ENCODE results near the gene LY6G6D. TPM values are rescaled to one million over a fixed set of nuclear protein-coding genes. Genes with fewer than 3 reads are reported as not detected.

The LY6G6D gene
- total RNA-seq, 1 experiment from 2014 or later, result not detected

DNA sequence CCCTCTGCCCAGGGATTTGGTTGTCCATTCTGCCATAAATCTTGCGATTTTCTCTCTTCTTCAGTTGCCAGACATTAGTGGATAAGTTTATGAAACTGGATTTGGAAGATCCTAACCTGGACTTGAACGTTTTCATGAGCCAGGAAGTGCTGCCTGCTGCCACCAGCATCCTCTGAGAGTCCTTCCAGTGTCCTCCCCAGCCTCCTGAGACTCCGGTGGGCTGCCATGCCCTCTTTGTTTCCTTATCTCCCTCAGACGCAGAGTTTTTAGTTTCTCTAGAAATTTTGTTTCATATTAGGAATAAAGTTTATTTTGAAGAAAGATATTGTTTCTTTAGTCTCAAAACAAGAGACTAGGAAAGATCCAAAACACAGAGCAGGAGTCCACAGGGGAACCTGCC is 47.2 kb downstream of the LY6G6D start, which contains the start of gene SAPCD1:
SAPCD1 (plus strand) TSS at position 301 of the 400 bp plus-strand sequence. CDS start 399 bp downstream, outside the sequence.
- Mint-ChIP-seq H3K9me3 (no peaks in the 10 kb centered on the region; a peak in 1 of 5 replicates), H3K36me3 (ENCODE audit: insufficient read depth in 1 of 3, low read depth in 3 of 3) (peaks cover 13 to 49% (median 34%) of the 10 kb centered on the region in 3 experiments), H3K27ac (peak within 1 kb of the TSS; percentile 28 to 93 (median 77); a peak in 5 of 7 replicates), H3K4me1 (peaks cover 23 to 27% of the 10 kb centered on the region in 2 experiments), H3K27me3 (ENCODE audit: low read depth) (no peaks in the 10 kb centered on the region; the same call in 1 of the 2 replicates), H3K4me3 (peak within 1 kb of the TSS in 1 of 2 experiments; percentile 24; a peak in 2 of 5 replicates)
- Histone ChIP-seq H3K4ac (ENCODE audit: low read depth, low read length) (no peak within 1 kb of the TSS), H3K27me3 (ENCODE audit: insufficient read depth, low read length) (no peaks in the 10 kb centered on the region), H2BK5ac (ENCODE audit: insufficient read length, low read length) (no peak within 1 kb of the TSS), H3K18ac (ENCODE audit: insufficient read length, low read depth, low read length) (no peak within 1 kb of the TSS), H3K23me2 (ENCODE audit: insufficient read length, low read depth, low read length, poor library complexity, severe bottlenecking) (no peaks in the 10 kb centered on the region), H3K27ac (ENCODE audit: insufficient read length, low read depth, low read length) (no peak within 1 kb of the TSS), H2BK12ac (ENCODE audit: insufficient read length, low read depth, low read length) (no peak within 1 kb of the TSS), H4K91ac (ENCODE audit: insufficient read length, low read depth, low read length) (no peak within 1 kb of the TSS), H3T11ph (ENCODE audit: low read length) (no peak within 1 kb of the TSS), H3K4me1 (ENCODE audit: insufficient read depth, low read length) (no peaks in the 10 kb centered on the region), H3K9ac (ENCODE audit: extremely low read depth, insufficient read length, low read length) (no peak within 1 kb of the TSS), H4K8ac (replicated peaks; ENCODE audit: insufficient read length, low read depth, low read length) (no peak within 1 kb of the TSS), H3K14ac (ENCODE audit: insufficient read depth, low read length) (no peak within 1 kb of the TSS; the same call in 1 of the 2 replicates), H3K4me2 (ENCODE audit: insufficient read depth, insufficient read length, low read length) (no peak within 1 kb of the TSS), H4K20me1 (ENCODE audit: control insufficient read depth, insufficient read depth, insufficient read length) (no peaks in the 10 kb centered on the region), H2BK120ac (ENCODE audit: low read depth, low read length, poor library complexity, severe bottlenecking) (no peak within 1 kb of the TSS), H3K9me3 (ENCODE audit: control insufficient read depth, low read depth, low read length) (no peaks in the 10 kb centered on the region), H4K5ac (ENCODE audit: insufficient read length, low read depth, low read length) (no peak within 1 kb of the TSS), H2AFZ (ENCODE audit: low read length) (no peak within 1 kb of the TSS), H2AK5ac (ENCODE audit: insufficient read length, low read length) (no peak within 1 kb of the TSS), H3K79me1 (ENCODE audit: insufficient read depth, low read depth, low read length, poor library complexity, severe bottlenecking) (no peaks in the 10 kb centered on the region), H2BK15ac (ENCODE audit: low read depth, low read length) (no peak within 1 kb of the TSS), H3K56ac (ENCODE audit: insufficient read length, low read depth, low read length) (no peak within 1 kb of the TSS), H2BK20ac (ENCODE audit: low read depth, low read length, poor library complexity, severe bottlenecking) (no peak within 1 kb of the TSS), H3K79me2 (ENCODE audit: insufficient read depth, low read length) (no peaks in the 10 kb centered on the region), H3K23ac (ENCODE audit: insufficient read length, low read depth, low read length) (no peak within 1 kb of the TSS)
- WGBS (ENCODE audit: extremely low coverage, insufficient read length, low lambda C conversion rate), result no CpG with 5 or more reads among the region's 4 CpGs
- DNase-seq, result no peak
- TF ChIP-seq, protein P1, sequence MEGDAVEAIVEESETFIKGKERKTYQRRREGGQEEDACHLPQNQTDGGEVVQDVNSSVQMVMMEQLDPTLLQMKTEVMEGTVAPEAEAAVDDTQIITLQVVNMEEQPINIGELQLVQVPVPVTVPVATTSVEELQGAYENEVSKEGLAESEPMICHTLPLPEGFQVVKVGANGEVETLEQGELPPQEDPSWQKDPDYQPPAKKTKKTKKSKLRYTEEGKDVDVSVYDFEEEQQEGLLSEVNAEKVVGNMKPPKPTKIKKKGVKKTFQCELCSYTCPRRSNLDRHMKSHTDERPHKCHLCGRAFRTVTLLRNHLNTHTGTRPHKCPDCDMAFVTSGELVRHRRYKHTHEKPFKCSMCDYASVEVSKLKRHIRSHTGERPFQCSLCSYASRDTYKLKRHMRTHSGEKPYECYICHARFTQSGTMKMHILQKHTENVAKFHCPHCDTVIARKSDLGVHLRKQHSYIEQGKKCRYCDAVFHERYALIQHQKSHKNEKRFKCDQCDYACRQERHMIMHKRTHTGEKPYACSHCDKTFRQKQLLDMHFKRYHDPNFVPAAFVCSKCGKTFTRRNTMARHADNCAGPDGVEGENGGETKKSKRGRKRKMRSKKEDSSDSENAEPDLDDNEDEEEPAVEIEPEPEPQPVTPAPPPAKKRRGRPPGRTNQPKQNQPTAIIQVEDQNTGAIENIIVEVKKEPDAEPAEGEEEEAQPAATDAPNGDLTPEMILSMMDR (conservative IDR thresholded peaks at IDR 0.05), result no peak
